Left ventricle myocardium superior (tissue), 1 donor: ENCODE measurements around the gene ERVH48-1. TPM values are rescaled to one million over a fixed set of nuclear protein-coding genes. Genes with fewer than 3 reads are reported as not detected.
"Not testable (repeated sequence)": the region's sequence is repeated elsewhere in the genome, so short reads cannot be mapped to it uniquely, and the experiment has no call there.

Experiments used
- ATAC-seq: fragments of 200-7000 bp; cut with Tn5 transposase; one replicate; pipeline ENCODE4 v1.9.1; 2020; ENCODE audit warnings: mild to moderate bottlenecking, moderate library complexity
- DNase-seq: peaks from one replicate; pipeline ENCODE4 v3.0.0-alpha.2; 2020
- intact Hi-C: fragments of 100-400 bp; cut with micrococcal nuclease; formaldehyde crosslinking; loops from one replicate; pipeline ENCODE4 v1.11.0; 2022
- total RNA-seq: library from RNA; stranded (reverse); fragmentation: NEBNext Ultra II Directional; extraction: Animal tissue kit (Norgen Biotek cat#: 25700); gene quantifications from one replicate; pipeline ENCODE4 v1.2.1, GENCODE V29; 2021
- donor health status: DM: no; HTN: yes; CAD: no; lungs with severe emphysema.

Gene ERVH48-1
- total RNA-seq, 1 donor from 2014 or later, result not detected

GRCh38 chr21:42941696-42942085 is 16.3 kb upstream of the ERVH48-1 start:
- intact Hi-C loops, result no loop called here
- DNase-seq, result no peak
- no peak for ATAC-seq

- peak; percentile 46 for DNase-seq
- ATAC-seq, result peak; percentile 98
- intact Hi-C loops, result no loop called here
Measured at GRCh38 chr21:42939582-42940413, 14.4 kb upstream of the ERVH48-1 start.

GRCh38 chr21:42938606-42938995 is 13.2 kb upstream of the ERVH48-1 start:
- ATAC-seq, intact Hi-C loops, DNase-seq: not testable (repeated sequence)

GRCh38 chr21:42937960-42938605 is 12.7 kb upstream of the ERVH48-1 start:
- DNase-seq (no peak), ATAC-seq (no peak)
- intact Hi-C loops, result no loop called here

GRCh38 chr21:42937034-42937940 is 11.9 kb upstream of the ERVH48-1 start:
- ATAC-seq, intact Hi-C loops, DNase-seq: not testable (repeated sequence)

- intact Hi-C loops, DNase-seq, ATAC-seq: not testable (repeated sequence)
Measured at GRCh38 chr21:42936360-42936759, 10.9 kb upstream of the ERVH48-1 start.

GRCh38 chr21:42933973-42934372 is 8.5 kb upstream of the ERVH48-1 start:
- ATAC-seq, intact Hi-C loops, DNase-seq: not testable (repeated sequence)

GRCh38 chr21:42933137-42933970 is 7.9 kb upstream of the ERVH48-1 start:
- DNase-seq, intact Hi-C loops: not testable (repeated sequence)
- peak; percentile 61 for ATAC-seq

GRCh38 chr21:42932378-42933136 is 7.1 kb upstream of the ERVH48-1 start:
- intact Hi-C loops, DNase-seq, ATAC-seq: not testable (repeated sequence)

GRCh38 chr21:42931560-42932235 is 6.3 kb upstream of the ERVH48-1 start:
- ATAC-seq (no peak), DNase-seq (no peak)
- intact Hi-C loops, result no loop called here

GRCh38 chr21:42929969-42930368 is 4.5 kb upstream of the ERVH48-1 start:
- intact Hi-C loops, result no loop called here
- no peak for DNase-seq
- ATAC-seq, result no peak

GRCh38 chr21:42927474-42928200 is 2.2 kb upstream of the ERVH48-1 start:
- intact Hi-C loops, ATAC-seq, DNase-seq: not testable (repeated sequence)

- no peak for DNase-seq
- ATAC-seq, result no peak
- intact Hi-C loops, result no loop called here
Measured at GRCh38 chr21:42924433-42924751, 1.0 kb downstream of the ERVH48-1 start.

- intact Hi-C loops, result no loop called here
- ATAC-seq (peak; percentile 92), DNase-seq (peak; percentile 61)
Measured at GRCh38 chr21:42923553-42924432, 1.6 kb downstream of the ERVH48-1 start.

GRCh38 chr21:42922918-42923317 is 2.5 kb downstream of the ERVH48-1 start:
- DNase-seq (no peak), ATAC-seq (no peak)
- intact Hi-C loops, result no loop called here

- intact Hi-C loops, result no loop called here
- DNase-seq (no peak), ATAC-seq (no peak)
Measured at GRCh38 chr21:42921927-42922326, 3.5 kb downstream of the ERVH48-1 start.
